GM12878 (cell line): Measurements from ENCODE around the gene IER5L. TPM values are rescaled to one million over a fixed set of nuclear protein-coding genes. Genes with fewer than 3 reads are reported as not detected.

Source experiments
- ATAC-seq: fragments of 200-7000 bp; cut with Tn5 transposase; 3 replicates; pipeline ENCODE4 v1.9.1; 2020; ENCODE audit warnings: mild to moderate bottlenecking, moderate library complexity
- BruUV-seq: library from RNA; stranded (reverse); fragments of 400-500 nt; replicated peaks from 2 replicates; lab custom pipeline; 2021; lab: Mats Ljungman, UMichigan
- CTCF ChIA-PET: fragments of 300-600 bp; sonication (Branson Sonifier 250); formaldehyde crosslinking; extraction: SDS; loops from one replicate; lab custom pipeline; 2021; ENCODE audit warnings: inconsistent platforms; lab: Yijun Ruan, JAX
- POLR2A ChIA-PET: fragments of 350-600 bp; formaldehyde crosslinking; extraction: SDS; loops from one replicate; lab custom pipeline; 2021; ENCODE audit warnings: inconsistent platforms; lab: Charles Lee
- RAD21 ChIA-PET: fragments of 300-600 bp; sonication (Branson Sonifier 250); formaldehyde crosslinking; loops from one replicate; lab custom pipeline; 2023; ENCODE audit warnings: antibody characterized with exemption; ENCODE audit not compliant: unreplicated experiment; lab: Charles Lee
- SMC1A ChIA-PET: fragments of 300-600 bp; sonication (Branson Sonifier 250); formaldehyde crosslinking; loops from one replicate; lab custom pipeline; 2023; ENCODE audit not compliant: unreplicated experiment, uncharacterized antibody; lab: Charles Lee
- DNase-seq: peaks from one replicate; pipeline ENCODE4 v3.0.0-alpha.2; 2011; ENCODE audit warnings: low read depth, low spot score
- FAIRE-seq: peaks from 3 replicates; lab custom pipeline; 2011; peaks lifted over from hg19 to GRCh38; lab: Jason Lieb, UNC
- H2AFZ ChIP-seq: 2 replicates; pipeline ENCODE4 v1.6.0; 2011; ENCODE audit warnings: low read depth, low read length, control low read depth; ENCODE audit not compliant: control insufficient read depth
- H3K27ac ChIP-seq: 2 replicates; pipeline ENCODE4 v1.5.1; 2011; ENCODE audit warnings: control low read depth; ENCODE audit not compliant: control insufficient read depth, insufficient read depth
- H3K27me3 ChIP-seq, 2 experiments: replicated peaks in 1 of 2; 2 replicates each; pipeline versions ENCODE4 v1.6.0 to v1.6.1; 2011; ENCODE audit warnings: low read length in 1 of 2; ENCODE audit not compliant: control insufficient read depth in 2 of 2, insufficient read depth in 2 of 2
- H3K36me3 ChIP-seq, 2 experiments: 2 replicates each; pipeline ENCODE4 v1.5.1; 2011; ENCODE audit warnings: low read length in 1 of 2; ENCODE audit not compliant: control insufficient read depth in 2 of 2, insufficient read depth in 2 of 2
- H3K4me1 ChIP-seq: 2 replicates; pipeline ENCODE4 v1.6.1; 2011; ENCODE audit warnings: mild to moderate bottlenecking, low read length, moderate library complexity, mixed read lengths; ENCODE audit not compliant: control insufficient read depth, insufficient read depth
- H3K4me2 ChIP-seq: 2 replicates; pipeline ENCODE4 v1.6.0; 2011; ENCODE audit warnings: control low read depth; ENCODE audit not compliant: control insufficient read depth, insufficient read depth
- H3K4me3 ChIP-seq: fragments of 200-600 bp; sonication (generic); 2 replicates; pipeline ENCODE4 v1.5.1; 2016
- H3K79me2 ChIP-seq: 2 replicates; pipeline ENCODE4 v1.6.0; 2011; ENCODE audit warnings: low read length; ENCODE audit not compliant: control insufficient read depth, insufficient read depth
- H3K9ac ChIP-seq: 2 replicates; pipeline ENCODE4 v1.8.0; 2011; ENCODE audit warnings: low read length, control low read depth, mixed read lengths; ENCODE audit not compliant: control insufficient read depth, insufficient read depth
- H3K9me3 ChIP-seq: replicated peaks from 3 replicates; pipeline ENCODE4 v1.5.1; 2011; ENCODE audit warnings: mild to moderate bottlenecking, low read length; ENCODE audit not compliant: control insufficient read depth, insufficient read depth
- H4K20me1 ChIP-seq: 2 replicates; pipeline ENCODE4 v1.6.0; 2011; ENCODE audit not compliant: control insufficient read depth, insufficient read depth
- CHD2 ChIP-seq: IDR thresholded peaks from 2 replicates; pipeline ENCODE4 v1.6.1; 2011; ENCODE audit warnings: low read depth, low read length, improper control_type of control experiment, borderline replicate concordance
- CREB1 ChIP-seq: IDR thresholded peaks from 2 replicates; pipeline ENCODE4 v1.6.1; 2012; ENCODE audit warnings: low read depth, mild to moderate bottlenecking, inconsistent platforms
- CREM ChIP-seq: IDR thresholded peaks from 2 replicates; pipeline ENCODE4 v1.6.1; 2014; ENCODE audit warnings: antibody characterized with exemption, low read depth
- DPF2 ChIP-seq: fragments of 450-650 bp; IDR thresholded peaks from 2 replicates; pipeline ENCODE4 v1.6.1; 2017; ENCODE audit warnings: mild to moderate bottlenecking
- ETV6 ChIP-seq, 2 experiments: fragments of 450-650 bp in 1 of 2; IDR thresholded peaks in 1 of 2; conservative IDR thresholded peaks in 1 of 2; 2 replicates each; pipeline ENCODE4 v1.6.1; 2014; ENCODE audit warnings: antibody characterized with exemption in 1 of 2, borderline replicate concordance in 1 of 2, low read depth in 1 of 2, mild to moderate bottlenecking in 1 of 2, moderate library complexity in 1 of 2
- HSF1 ChIP-seq: fragments of 150-350 bp; IDR thresholded peaks from 2 replicates; pipeline ENCODE4 v1.6.1; 2014; ENCODE audit warnings: mild to moderate bottlenecking, low read depth, low read length
- JUNB ChIP-seq: IDR thresholded peaks from 2 replicates; pipeline ENCODE4 v1.6.1; 2016; ENCODE audit warnings: antibody characterized with exemption, mild to moderate bottlenecking
- LARP7 ChIP-seq: fragments of 450-650 bp; IDR thresholded peaks from 2 replicates; pipeline ENCODE4 v1.6.1; 2017; ENCODE audit warnings: mild to moderate bottlenecking
- MTA2 ChIP-seq: fragments of 450-650 bp; IDR thresholded peaks from 2 replicates; pipeline ENCODE4 v1.6.1; 2016; ENCODE audit warnings: low read depth, mild to moderate bottlenecking, moderate library complexity
- MXI1 ChIP-seq: fragments of 150-350 bp; IDR thresholded peaks from 2 replicates; pipeline ENCODE4 v1.6.1; 2011; ENCODE audit warnings: low read depth, mild to moderate bottlenecking, inconsistent platforms, low read length, improper control_type of control experiment
- NR2C1 ChIP-seq: fragments of 450-650 bp; IDR thresholded peaks from 2 replicates; pipeline ENCODE4 v1.6.1; 2017; ENCODE audit warnings: antibody characterized with exemption, mild to moderate bottlenecking, moderate library complexity
- NR2C2 ChIP-seq: IDR thresholded peaks from 2 replicates; pipeline ENCODE4 v1.6.1; 2011; ENCODE audit warnings: borderline replicate concordance, low read depth; ENCODE audit not compliant: control insufficient read depth, insufficient read length
- POLR2A ChIP-seq: IDR thresholded peaks from 2 replicates; pipeline ENCODE4 v1.6.1; 2011; ENCODE audit warnings: low read depth, mild to moderate bottlenecking, low read length
- RUNX3 ChIP-seq: IDR thresholded peaks from 2 replicates; pipeline ENCODE4 v1.6.1; 2012; ENCODE audit warnings: low read length, inconsistent platforms
- SIX5 ChIP-seq: IDR thresholded peaks from 2 replicates; pipeline ENCODE4 v1.6.1; 2011; ENCODE audit warnings: mild to moderate bottlenecking, low read depth, low read length, moderate library complexity; ENCODE audit not compliant: severe bottlenecking
- SP1 ChIP-seq: IDR thresholded peaks from one replicate; pipeline ENCODE4 v1.6.1; 2011; ENCODE audit warnings: low read depth, low read length
- ZNF24 ChIP-seq: fragments of 450-650 bp; IDR thresholded peaks from 2 replicates; pipeline ENCODE4 v1.6.1; 2017; ENCODE audit warnings: antibody characterized with exemption, mild to moderate bottlenecking
- WGBS: methylation state at CpG from one replicate; pipeline ENCODE4 v1.1.6; 2016; ENCODE audit warnings: low lambda C conversion rate; ENCODE audit not compliant: insufficient replicate concordance, insufficient coverage; ENCODE audit errors: missing lambda C conversion rate; 5-methylcytosine and 5-hydroxymethylcytosine counted together
- in situ Hi-C: fragments of 300-500 bp; cut with MboI; formaldehyde crosslinking; loops from 9 replicates; pipeline ENCODE4 v1.14.3; 2018; ENCODE audit warnings: mixed read lengths
- intact Hi-C: fragments of 100-400 bp; cut with micrococcal nuclease; formaldehyde crosslinking; loops from one replicate; pipeline ENCODE4 v1.14.2; 2022; ENCODE audit not compliant: unreplicated experiment
- polyA plus RNA-seq, 11 experiments: library from polyadenylated mRNA; depleted of rRNA in 4 of 11; unstranded in 6 of 11; stranded (reverse) in 5 of 11; fragments of >200 nt; fragmentation: Nextera tagmentation in 4 of 11; fragmentation: Illumina TruSeq in 1 of 11; extraction: Ambion mirVana in 4 of 11; extraction: Trizol in 1 of 11; gene quantifications; 1 replicate in 1 of 11; 2 replicates in 10 of 11; pipeline versions ENCODE4 v1.2.1 to v1.2.3, GENCODE V29; 2011 to 2016; ENCODE audit warnings: inconsistent platforms in 2 of 11, missing spikeins in 2 of 11, low read depth in 1 of 11
- total RNA-seq, 4 experiments: library from RNA; depleted of rRNA in 3 of 4; stranded (reverse); fragments of >200 nt in 3 of 4; fragmentation: Illumina TruSeq in 1 of 4; extraction: Trizol in 1 of 4; gene quantifications; 2 replicates each; pipeline versions ENCODE4 v1.2.1 to v1.2.3, GENCODE V29; 2013 to 2021

The IER5L gene
- total and polyA plus RNA-seq, 10 of the 15 experiments (the other 5 are each of a cell fraction or from before 2014, with no cell fraction given): 0.04 to 1.4 (median 0.17) TPM

GRCh38 chr9:129203556-129203909 is 25.5 kb upstream of the IER5L start:
- intact Hi-C loops (loop anchor here (2.0 kb wide), 1 partner anchor 67 kb away; no protein-coding TSS in a partner anchor), in situ Hi-C loops (no loop called here)
- ChIA-PET CTCF (no interaction called here), POLR2A (no interaction called here), RAD21 (no interaction called here), SMC1A (no interaction called here)
- Histone ChIP-seq H3K4me2 (no peak overlapping the region), H3K79me2 (no peaks in the 10 kb centered on the region), H4K20me1 (no peaks in the 10 kb centered on the region), H3K9me3 (no peaks in the 10 kb centered on the region), H3K4me3 (no peak overlapping the region), H3K36me3 (no peaks in the 10 kb centered on the region), H2AFZ (no peak overlapping the region), H3K27me3 (no peaks in the 10 kb centered on the region), H3K27ac (no peak overlapping the region), H3K9ac (no peak overlapping the region), H3K4me1 (no peaks in the 10 kb centered on the region)
- DNase-seq (no peak), FAIRE-seq (no peak), ATAC-seq (no peak)
- 54% methylated on average over 9 of the region's 11 CpGs for WGBS
- no TSS peak for BruUV-seq
- no peak for TF ChIP-seq HSF1

- Histone ChIP-seq H3K9me3 (no peaks in the 10 kb centered on the region), H3K36me3 (no peaks in the 10 kb centered on the region), H3K9ac (no peak overlapping the region; the same call in 1 of the 2 replicates), H3K4me1 (no peaks in the 10 kb centered on the region), H3K4me3 (peak overlapping the region; percentile 60), H3K79me2 (no peaks in the 10 kb centered on the region), H2AFZ (peak overlapping the region; percentile 89), H3K4me2 (peak overlapping the region; percentile 54; the same call in 1 of the 2 replicates), H3K27me3 (no peaks in the 10 kb centered on the region), H3K27ac (no peak overlapping the region), H4K20me1 (no peaks in the 10 kb centered on the region)
- no peak for DNase-seq
- FAIRE-seq: peak; percentile 77
- intact Hi-C loops: loop anchor here (2.0 kb wide), 1 partner anchor 68 kb away; no protein-coding TSS in a partner anchor
- RAD21 ChIA-PET: no interaction called here
- BruUV-seq: no TSS peak
- WGBS: 15% methylated on average over 48 of the region's 57 CpGs
- peak; percentile 99 for ATAC-seq
- CTCF ChIA-PET: interaction anchor here (0.7 kb wide), 1 partner anchor 545 kb away, joined by 4 read pairs; no protein-coding TSS in a partner anchor
- POLR2A ChIA-PET: no interaction called here
- in situ Hi-C loops: no loop called here
- SMC1A ChIA-PET: no interaction called here
- TF ChIP-seq ETV6 (conservative IDR thresholded peaks at IDR 0.05 in 1 of 2, IDR thresholded peaks at IDR 0.05 in 1 of 2; ENCODE audit: borderline replicate concordance in 1 of 2, low read depth in 1 of 2) (no peak), CHD2 (peak; percentile 59; the same call in 1 of the 2 replicates), NR2C2 (no peak), ZNF24 (no peak), CREM (peak; percentile 77), CREB1 (peak; percentile 58; the same call in 1 of the 2 replicates), NR2C1 (peak; percentile 54; the same call in 1 of the 2 replicates), DPF2 (peak; percentile 66; the same call in 1 of the 2 replicates), JUNB (no peak), SP1 (peak; percentile 82), POLR2A (0 out of 2 replicates have a peak, but pooled peaks have one; percentile 34), MTA2 (no peak), RUNX3 (0 out of 2 replicates have a peak, but pooled peaks have one; percentile 10), LARP7 (no peak), MXI1 (no peak), SIX5 (peak; percentile 99)
Observed at GRCh38 chr9:129202613-129203555, 24.8 kb upstream of the IER5L start.
